Spleen (tissue), 11 donors: ENCODE results near the gene EDEM3. TPM values are rescaled to one million over a fixed set of nuclear protein-coding genes. Genes with fewer than 3 reads are reported as not detected.

ENCODE experiments used
- DNase-seq: peaks from one replicate; pipeline ENCODE4 v3.0.0-alpha.2; 2020
- H3K27ac ChIP-seq, 8 donors: fragments of 200-600 bp; sonication (generic) in 7 of 8; 1 replicate in 4 of 8; 2 replicates in 4 of 8; pipeline versions ENCODE4 v1.5.0 to v1.8.0; 2016 to 2021; ENCODE audit warnings: inconsistent platforms in 4 of 8, mild to moderate bottlenecking in 4 of 8, moderate library complexity in 1 of 8
- H3K27me3 ChIP-seq, 7 donors: fragments of 200-600 bp; sonication (generic) in 6 of 7; replicated peaks in 1 of 7; 1 replicate in 4 of 7; 2 replicates in 3 of 7; pipeline versions ENCODE4 v1.5.0 to v1.8.0; 2016 to 2021; ENCODE audit warnings: inconsistent platforms in 3 of 7, mild to moderate bottlenecking in 1 of 7
- H3K36me3 ChIP-seq, 6 donors: fragments of 200-600 bp; sonication (generic) in 5 of 6; 1 replicate in 4 of 6; 2 replicates in 2 of 6; pipeline versions ENCODE4 v1.5.0 to v1.8.0; 2016 to 2021; ENCODE audit warnings: inconsistent platforms in 2 of 6
- H3K4me1 ChIP-seq, 6 donors: fragments of 200-600 bp; sonication (generic) in 5 of 6; 1 replicate in 3 of 6; 2 replicates in 3 of 6; pipeline versions ENCODE4 v1.5.0 to v1.8.0; 2016 to 2021; ENCODE audit warnings: inconsistent platforms in 3 of 6
- H3K4me3 ChIP-seq, 8 donors: fragments of 200-600 bp; sonication (generic) in 7 of 8; 1 replicate in 4 of 8; 2 replicates in 4 of 8; pipeline versions ENCODE4 v1.5.0 to v1.8.0; 2016 to 2021; ENCODE audit warnings: inconsistent platforms in 4 of 8, mild to moderate bottlenecking in 4 of 8, moderate library complexity in 2 of 8
- H3K9me3 ChIP-seq, 8 donors: fragments of 200-600 bp; sonication (generic) in 7 of 8; 1 replicate in 4 of 8; 2 replicates in 4 of 8; pipeline versions ENCODE4 v1.5.0 to v1.8.0; 2016 to 2021; ENCODE audit warnings: inconsistent platforms in 4 of 8
- CTCF ChIP-seq, 11 experiments: fragments of 200-600 bp in 7 of 11; fragments of 450-650 bp in 4 of 11; sonication (generic) in 4 of 11; IDR thresholded peaks in 8 of 11; conservative IDR thresholded peaks in 3 of 11; 1 replicate in 7 of 11; 2 replicates in 4 of 11; pipeline versions ENCODE4 v1.4.0 to v1.8.0; 2016 to 2021; ENCODE audit warnings: antibody characterized with exemption in 11 of 11, inconsistent platforms in 4 of 11, mild to moderate bottlenecking in 1 of 11
- POLR2A ChIP-seq, 3 donors: fragments of 450-650 bp; IDR thresholded peaks; one replicate each; pipeline ENCODE4 v1.5.1; 2017; ENCODE audit warnings: antibody characterized with exemption in 3 of 3, mild to moderate bottlenecking in 1 of 3
- POLR2AphosphoS5 ChIP-seq, 3 donors: sonication (generic); formaldehyde crosslinking; IDR thresholded peaks; one replicate each; pipeline ENCODE4 v1.5.1; 2017; ENCODE audit warnings: antibody characterized with exemption in 3 of 3
- WGBS, 5 donors: extraction: QIAGEN DNeasy Blood & Tissue Kit in 3 of 5; methylation state at CpG; one replicate each; pipeline versions ENCODE4 v1.1.5 to v1.1.7; 2013 to 2018; 5-methylcytosine and 5-hydroxymethylcytosine counted together
- intact Hi-C: fragments of 100-400 bp; cut with DNase I; formaldehyde crosslinking; loops from one replicate; pipeline ENCODE4 v1.15.0; 2023; ENCODE audit warnings: low total_unique reads
- polyA plus RNA-seq, 3 donors: library from polyadenylated mRNA; stranded (reverse); fragments of 200-250 nt; gene quantifications; one replicate each; pipeline ENCODE4 v1.2.1, GENCODE V29; 2013
- total RNA-seq, 7 donors: library from RNA; depleted of rRNA in 3 of 7; stranded (reverse); fragments of >200 nt in 3 of 7; fragmentation: NEBNext Ultra II Directional in 4 of 7; extraction: Animal tissue kit (Norgen Biotek cat#: 25700) in 4 of 7; gene quantifications; one replicate each; pipeline versions ENCODE4 v1.1.0 to v1.2.1, GENCODE V29; 2016 to 2021
- donor health status: healthy with polysubstance abuse.
- donor health status: DM: no; HTN: no; CAD: no; lungs with moderate emphysema.
- donor health status: DM: no; HTN: no; CAD: no.
- donor health status: Bipolar disorder and iron deficiency.
- donor health status: healthy.
- donor health status: DM: no; HTN: no; CAD: no.
- donor health status: DM: yes; HTN: yes; CAD: no.

EDEM3 gene
- total and polyA plus RNA-seq, 10 donors, result 7.2 to 49.8 (median 31.9) TPM

- TF ChIP-seq POLR2AphosphoS5 (IDR thresholded peaks at IDR 0.05), result peak in 1 of 3 donors; percentile 70
- TF ChIP-seq POLR2A (IDR thresholded peaks at IDR 0.05), result no peak
- Histone ChIP-seq H3K27me3 (no peaks in the 10 kb centered on the region), H3K36me3 (peaks cover 0 to 55% (median 2%) of the 10 kb centered on the region in 6 donors), H3K9me3 (no peaks in the 10 kb centered on the region), H3K4me1 (peaks cover 5 to 29% (median 12%) of the 10 kb centered on the region in 6 donors), H3K4me3 (no peak overlapping the region), H3K27ac (peak overlapping the region in 6 of 8 donors; percentile 28 to 79 (median 70))
- intact Hi-C loops, result no loop called here
- WGBS, 5 donors, result 22 to 42% (median 27%) methylated on average over 5 of the region's 5 CpGs
- DNase-seq, result no peak
These were observed 37.9 kb upstream of the EDEM3 start for GRCh38 chr1:184792450-184792969.

GRCh38 chr1:184791550-184791900, 36.9 kb upstream of the EDEM3 start:
- Histone ChIP-seq H3K4me3 (no peak overlapping the region), H3K27me3 (no peaks in the 10 kb centered on the region), H3K36me3 (peaks cover 0 to 45% (median 0%) of the 10 kb centered on the region in 6 donors), H3K9me3 (no peaks in the 10 kb centered on the region), H3K4me1 (peaks cover 5 to 33% (median 12%) of the 10 kb centered on the region in 6 donors), H3K27ac (no peak overlapping the region)
- 74 to 86% (median 79%) methylated on average over 2 of the region's 2 CpGs for WGBS, 5 donors
- intact Hi-C loops, result no loop called here
- DNase-seq, result no peak
- TF ChIP-seq CTCF (IDR thresholded peaks at IDR 0.05 in 8 of 11, conservative IDR thresholded peaks at IDR 0.05 in 3 of 11), result no peak
- no peak for TF ChIP-seq POLR2A (IDR thresholded peaks at IDR 0.05)
- no peak for TF ChIP-seq POLR2AphosphoS5 (IDR thresholded peaks at IDR 0.05)

- intact Hi-C loops, result no loop called here
- 88 to 94% (median 92%) methylated on average over 9 of the region's 9 CpGs for WGBS, 5 donors
- Histone ChIP-seq H3K4me1 (peaks cover 5 to 39% (median 12%) of the 10 kb centered on the region in 6 donors), H3K27me3 (no peaks in the 10 kb centered on the region), H3K9me3 (no peaks in the 10 kb centered on the region), H3K36me3 (peaks cover 0 to 39% (median 0%) of the 10 kb centered on the region in 6 donors), H3K27ac (no peak overlapping the region), H3K4me3 (no peak overlapping the region)
- DNase-seq, result no peak
- TF ChIP-seq CTCF (IDR thresholded peaks at IDR 0.05 in 8 of 11, conservative IDR thresholded peaks at IDR 0.05 in 3 of 11) (no peak), POLR2A (IDR thresholded peaks at IDR 0.05) (no peak), POLR2AphosphoS5 (IDR thresholded peaks at IDR 0.05) (no peak)
These were observed 36.2 kb upstream of the EDEM3 start for GRCh38 chr1:184790642-184791549.

- H3K9me3 ChIP-seq, result peaks cover 0 to 5% (median 2%) of the 10 kb centered on the region in 8 donors
- intact Hi-C loops, result no loop called here
- H3K36me3 ChIP-seq, result peaks cover 0 to 29% (median 0%) of the 10 kb centered on the region in 6 donors
- no peak overlapping the region for H3K27ac ChIP-seq
- TF ChIP-seq POLR2AphosphoS5 (IDR thresholded peaks at IDR 0.05) (no peak), POLR2A (IDR thresholded peaks at IDR 0.05) (no peak), CTCF (IDR thresholded peaks at IDR 0.05 in 8 of 11, conservative IDR thresholded peaks at IDR 0.05 in 3 of 11) (no peak)
- H3K27me3 ChIP-seq, result no peaks in the 10 kb centered on the region
- peaks cover 5 to 40% (median 12%) of the 10 kb centered on the region in 6 donors for H3K4me1 ChIP-seq
- 53 to 79% (median 71%) methylated on average over 2 of the region's 2 CpGs for WGBS, 5 donors
- DNase-seq, result no peak
- H3K4me3 ChIP-seq, result no peak overlapping the region
These were observed 35.2 kb upstream of the EDEM3 start for GRCh38 chr1:184789884-184790283.
